Esophagus squamous epithelium (tissue), 5 donors: ENCODE data around the gene PIMREG. TPM values are rescaled to one million over a fixed set of nuclear protein-coding genes. Genes with fewer than 3 reads are reported as not detected.

Experiments used
- DNase-seq: peaks from one replicate; lab custom pipeline; 2025; lab: John Stamatoyannopoulos, UW
- H3K27ac ChIP-seq, 4 donors: fragments of 200-600 bp; sonication (generic); one replicate each; pipeline ENCODE4 v1.5.1; 2016 to 2019; ENCODE audit warnings: mild to moderate bottlenecking in 1 of 4
- H3K27me3 ChIP-seq, 4 donors: fragments of 200-600 bp; sonication (generic); 1 replicate in 3 of 4; 2 replicates in 1 of 4; pipeline versions ENCODE4 v1.5.1 to v1.6.0; 2017 to 2021; ENCODE audit warnings: antibody characterized with exemption in 1 of 4
- H3K36me3 ChIP-seq, 3 donors: fragments of 200-600 bp; sonication (generic); one replicate each; pipeline ENCODE4 v1.5.1; 2016 to 2019
- H3K4me1 ChIP-seq, 3 donors: fragments of 200-600 bp; sonication (generic); one replicate each; pipeline ENCODE4 v1.5.1; 2017 to 2019
- H3K4me3 ChIP-seq, 4 donors: fragments of 200-600 bp; sonication (generic); 1 replicate in 3 of 4; 2 replicates in 1 of 4; pipeline ENCODE4 v1.5.1; 2016 to 2019; ENCODE audit warnings: mild to moderate bottlenecking in 2 of 4, moderate library complexity in 1 of 4
- H3K9me3 ChIP-seq, 3 donors: fragments of 200-600 bp; sonication (generic); one replicate each; pipeline ENCODE4 v1.5.1; 2016 to 2019
- POLR2A ChIP-seq, 4 donors: fragments of 450-650 bp; IDR thresholded peaks; one replicate each; pipeline ENCODE4 v1.6.1; 2017; ENCODE audit warnings: antibody characterized with exemption in 4 of 4, mild to moderate bottlenecking in 4 of 4, moderate library complexity in 3 of 4
- WGBS, 2 donors: methylation state at CpG; one replicate each; pipeline ENCODE4 v1.1.5; 2018; 5-methylcytosine and 5-hydroxymethylcytosine counted together
- intact Hi-C: fragments of 100-400 bp; cut with DNase I; formaldehyde crosslinking; loops from one replicate; pipeline ENCODE4 v1.15.0; 2022
- total RNA-seq, 4 donors: library from RNA; depleted of rRNA; stranded (reverse); fragments of >200 nt; gene quantifications; one replicate each; pipeline ENCODE4 v1.1.0, GENCODE V29; 2016
- TF ChIP-seq, protein P1 (sequence below), 6 experiments: fragments of 450-650 bp in 4 of 6; fragments of 200-600 bp in 2 of 6; sonication (generic) in 2 of 6; IDR thresholded peaks; one replicate each; pipeline ENCODE4 v1.5.1; 2016 to 2019; ENCODE audit warnings: antibody characterized with exemption in 6 of 6, mild to moderate bottlenecking in 4 of 6, moderate library complexity in 4 of 6
- donor health status: DM: yes; HTN: yes; CAD: no.

Gene PIMREG
- total RNA-seq, 4 donors from 2014 or later, result 3.6 to 7.2 (median 5.2) TPM

DNA sequence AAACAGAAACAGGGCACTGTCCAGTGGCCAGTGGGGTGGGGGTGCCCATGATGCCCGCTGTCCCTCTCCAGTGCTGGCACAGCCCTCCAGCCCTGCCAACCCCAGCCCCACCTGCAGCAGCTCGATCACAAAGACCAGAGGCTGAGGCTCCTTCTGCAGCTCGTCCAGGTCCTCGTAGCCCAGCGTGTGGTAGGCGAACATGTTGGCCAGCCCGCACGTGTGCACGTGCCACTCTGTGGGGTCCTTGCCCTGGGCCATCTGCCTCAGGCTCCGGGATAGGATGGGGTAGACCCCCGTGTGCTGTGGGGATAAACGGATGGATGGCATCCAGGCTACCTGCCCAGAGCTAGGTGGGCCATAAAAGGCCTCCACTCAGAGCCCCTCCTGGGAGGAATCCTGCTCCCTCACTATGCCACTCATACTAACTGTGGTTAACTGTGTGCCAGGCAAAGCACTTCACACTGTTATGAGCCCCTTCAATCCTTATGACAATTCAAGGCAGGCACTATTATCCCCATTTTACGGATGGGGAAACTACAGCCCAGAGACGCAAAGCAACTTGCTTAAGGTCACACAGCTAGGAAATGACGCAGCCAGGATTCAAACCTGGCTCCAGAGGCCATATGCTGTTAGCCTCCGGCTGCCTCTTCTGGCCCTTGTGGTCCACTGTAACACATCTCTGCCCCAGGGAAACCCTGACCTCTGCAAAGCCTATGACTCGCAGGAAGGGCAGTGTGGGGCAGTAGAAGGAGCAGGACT is 15.9 kb upstream of the PIMREG start:
- 89 to 94% methylated on average over 5 of the region's 17 CpGs for WGBS, 2 donors
- intact Hi-C loops, result no loop called here

DNA sequence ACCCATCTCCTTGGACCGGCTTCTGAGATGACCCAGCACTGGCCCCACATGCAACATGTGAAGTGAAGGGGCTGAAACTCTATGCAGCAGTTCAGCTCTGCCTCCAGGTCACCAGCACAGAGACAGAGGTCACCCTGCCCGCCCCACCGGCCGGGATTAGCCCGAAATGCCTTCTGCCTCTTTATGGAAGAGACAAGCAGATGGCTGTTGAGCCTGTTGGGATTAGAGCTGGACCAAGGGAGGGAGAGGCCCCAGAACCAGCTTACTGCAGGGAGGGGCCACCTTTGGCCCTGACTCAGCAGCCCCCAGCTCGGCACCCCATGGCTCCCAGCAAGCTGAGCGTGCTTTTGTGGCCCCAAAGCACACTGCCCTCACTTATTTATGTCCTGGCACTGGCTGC is 15.0 kb upstream of the PIMREG start:
- no peak overlapping the region for H3K4me3 ChIP-seq
- TF ChIP-seq, protein P1, sequence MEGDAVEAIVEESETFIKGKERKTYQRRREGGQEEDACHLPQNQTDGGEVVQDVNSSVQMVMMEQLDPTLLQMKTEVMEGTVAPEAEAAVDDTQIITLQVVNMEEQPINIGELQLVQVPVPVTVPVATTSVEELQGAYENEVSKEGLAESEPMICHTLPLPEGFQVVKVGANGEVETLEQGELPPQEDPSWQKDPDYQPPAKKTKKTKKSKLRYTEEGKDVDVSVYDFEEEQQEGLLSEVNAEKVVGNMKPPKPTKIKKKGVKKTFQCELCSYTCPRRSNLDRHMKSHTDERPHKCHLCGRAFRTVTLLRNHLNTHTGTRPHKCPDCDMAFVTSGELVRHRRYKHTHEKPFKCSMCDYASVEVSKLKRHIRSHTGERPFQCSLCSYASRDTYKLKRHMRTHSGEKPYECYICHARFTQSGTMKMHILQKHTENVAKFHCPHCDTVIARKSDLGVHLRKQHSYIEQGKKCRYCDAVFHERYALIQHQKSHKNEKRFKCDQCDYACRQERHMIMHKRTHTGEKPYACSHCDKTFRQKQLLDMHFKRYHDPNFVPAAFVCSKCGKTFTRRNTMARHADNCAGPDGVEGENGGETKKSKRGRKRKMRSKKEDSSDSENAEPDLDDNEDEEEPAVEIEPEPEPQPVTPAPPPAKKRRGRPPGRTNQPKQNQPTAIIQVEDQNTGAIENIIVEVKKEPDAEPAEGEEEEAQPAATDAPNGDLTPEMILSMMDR (IDR thresholded peaks at IDR 0.05), result no peak
- TF ChIP-seq POLR2A (IDR thresholded peaks at IDR 0.05), result no peak
- H3K27ac ChIP-seq, result no peak overlapping the region
- no peak for DNase-seq
- WGBS, 2 donors, result 71 to 82% methylated on average over 1 to 3 of the region's 7 CpGs
- intact Hi-C loops, result no loop called here
- H3K4me1 ChIP-seq, result peaks cover 0 to 11% (median 5%) of the 10 kb centered on the region in 3 donors
- peaks cover 0 to 13% (median 0%) of the 10 kb centered on the region in 4 donors for H3K27me3 ChIP-seq
- no peaks in the 10 kb centered on the region for H3K36me3 ChIP-seq
- H3K9me3 ChIP-seq, result peaks cover 0 to 6% (median 4%) of the 10 kb centered on the region in 3 donors

More for the DNA sequence above, 15.9 kb upstream of the PIMREG start:
- peaks cover 0 to 11% (median 5%) of the 10 kb centered on the region in 3 donors for H3K4me1 ChIP-seq
- peaks cover 0 to 14% (median 0%) of the 10 kb centered on the region in 4 donors for H3K27me3 ChIP-seq
- no peak for TF ChIP-seq POLR2A (IDR thresholded peaks at IDR 0.05)
- TF ChIP-seq, protein P1 (IDR thresholded peaks at IDR 0.05), result no peak
- DNase-seq, result no peak
- H3K4me3 ChIP-seq, result no peak overlapping the region
- peaks cover 0 to 6% (median 4%) of the 10 kb centered on the region in 3 donors for H3K9me3 ChIP-seq
- H3K27ac ChIP-seq, result no peak overlapping the region
- H3K36me3 ChIP-seq, result no peaks in the 10 kb centered on the region

DNA sequence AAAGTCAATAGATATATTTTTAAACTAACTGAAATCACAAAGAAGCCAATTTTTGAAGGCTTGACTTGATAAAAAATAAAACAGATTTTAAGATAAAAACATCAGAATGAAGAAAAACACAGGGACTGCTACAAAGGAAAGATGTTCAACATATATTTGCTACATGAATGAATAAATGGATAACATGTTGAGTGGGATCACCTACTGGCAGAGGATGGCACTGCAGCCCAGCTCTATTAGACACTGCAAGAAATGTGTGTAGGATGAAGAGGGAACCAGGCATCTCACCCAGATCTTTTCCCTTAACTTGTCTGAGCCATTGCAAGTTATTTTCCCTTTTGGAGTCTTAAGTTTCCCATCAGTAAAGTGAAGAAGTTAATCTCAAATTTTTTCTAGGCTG is 13.5 kb upstream of the PIMREG start:
- peaks cover 0 to 6% (median 4%) of the 10 kb centered on the region in 3 donors for H3K9me3 ChIP-seq
- intact Hi-C loops, result no loop called here
- no peak overlapping the region for H3K27ac ChIP-seq
- H3K36me3 ChIP-seq, result no peaks in the 10 kb centered on the region
- no peak for DNase-seq
- peaks cover 0 to 11% (median 5%) of the 10 kb centered on the region in 3 donors for H3K4me1 ChIP-seq
- peaks cover 0 to 11% (median 0%) of the 10 kb centered on the region in 4 donors for H3K27me3 ChIP-seq
- TF ChIP-seq POLR2A (IDR thresholded peaks at IDR 0.05), result no peak
- TF ChIP-seq, protein P1 (IDR thresholded peaks at IDR 0.05), result peak in 3 of 6 experiments; percentile 7 to 44 (median 14)
- H3K4me3 ChIP-seq, result no peak overlapping the region

DNA sequence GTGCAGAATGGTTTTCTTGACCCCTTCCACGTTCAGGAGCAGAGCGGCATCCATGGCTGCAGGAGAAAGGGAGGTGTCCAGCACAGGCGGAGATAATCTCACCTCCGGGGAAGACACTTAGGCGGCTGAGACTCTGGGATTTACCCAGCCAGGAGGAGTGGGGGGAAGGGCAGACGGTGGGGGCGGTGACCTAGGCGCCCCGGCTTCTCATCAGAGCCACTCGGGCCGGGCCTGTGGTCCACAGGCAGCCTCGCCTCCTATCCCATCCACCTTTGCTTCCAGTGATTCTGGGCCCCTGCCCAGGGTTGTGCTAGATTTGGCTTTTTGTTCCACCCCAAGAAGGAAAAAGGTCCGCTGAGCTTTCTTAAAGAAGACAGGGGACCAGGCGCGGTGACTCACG is 9.2 kb upstream of the PIMREG start, which contains the start of gene AIPL1:
AIPL1 (minus strand) TSS at position 71 of the 400 bp plus-strand sequence; CDS start at position 54, 17 bp downstream.
- Histone ChIP-seq H3K4me3 (no peak within 1 kb of the TSS), H3K27ac (no peak within 1 kb of the TSS), H3K4me1 (no peaks in the 10 kb centered on the region), H3K9me3 (peaks cover 0 to 6% (median 4%) of the 10 kb centered on the region in 3 donors), H3K36me3 (no peaks in the 10 kb centered on the region), H3K27me3 (peaks cover 0 to 42% (median 3%) of the 10 kb centered on the region in 4 donors)
- intact Hi-C loops, result no loop called here
- WGBS, 2 donors, result 59 to 73% methylated on average over 4 to 6 of the region's 16 CpGs
- TF ChIP-seq, protein P1 (IDR thresholded peaks at IDR 0.05), result no peak
- TF ChIP-seq POLR2A (IDR thresholded peaks at IDR 0.05), result no peak
- no peak for DNase-seq

DNA sequence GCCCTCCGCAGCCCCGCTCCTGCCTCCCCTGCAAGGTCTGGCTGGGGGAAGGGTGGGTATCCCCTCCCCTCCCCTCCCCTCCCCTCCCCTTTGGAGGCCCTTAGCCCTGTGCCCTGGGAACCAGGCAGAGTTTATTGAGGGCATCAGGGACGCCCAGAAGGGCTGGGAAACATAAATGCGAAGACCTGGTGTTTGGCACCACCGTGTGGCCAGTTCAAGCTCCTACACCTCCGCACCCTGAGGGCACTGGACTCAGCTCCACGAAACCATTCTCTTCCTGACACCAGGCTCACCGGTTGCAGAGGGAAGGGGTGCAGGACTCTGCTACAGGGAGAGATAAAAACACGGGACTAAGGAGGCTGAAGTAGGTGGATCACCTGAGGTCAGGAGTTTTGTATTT is 8.3 kb upstream of the PIMREG start:
- intact Hi-C loops, result no loop called here

More for the DNA sequence above, 8.3 kb upstream of the PIMREG start:
- WGBS, 2 donors, result 10 to 16% methylated on average over 9 of the region's 9 CpGs
- H3K9me3 ChIP-seq, result peaks cover 0 to 4% (median 1%) of the 10 kb centered on the region in 3 donors
- DNase-seq, result peak; percentile 14
- H3K27ac ChIP-seq, result no peak overlapping the region
- H3K4me1 ChIP-seq, result no peaks in the 10 kb centered on the region
- H3K4me3 ChIP-seq, result no peak overlapping the region
- TF ChIP-seq, protein P1 (IDR thresholded peaks at IDR 0.05), result peak; percentile 54 to 84 (median 77)
- no peak for TF ChIP-seq POLR2A (IDR thresholded peaks at IDR 0.05)
- no peaks in the 10 kb centered on the region for H3K36me3 ChIP-seq
- H3K27me3 ChIP-seq, result peaks cover 0 to 42% (median 4%) of the 10 kb centered on the region in 4 donors
